Activated CD4-positive, CD25-positive, alpha-beta regulatory T cell (primary cell): Measurements from ENCODE around the gene HCFC1.
"Not testable (repeated sequence)": the region's sequence is repeated elsewhere in the genome, so short reads cannot be mapped to it uniquely, and the experiment has no call there.

Experiments
- DNase-seq, 4 experiments: peaks; one replicate each; lab custom pipeline; 2025; lab: John Stamatoyannopoulos, UW

HCFC1 gene

DNA sequence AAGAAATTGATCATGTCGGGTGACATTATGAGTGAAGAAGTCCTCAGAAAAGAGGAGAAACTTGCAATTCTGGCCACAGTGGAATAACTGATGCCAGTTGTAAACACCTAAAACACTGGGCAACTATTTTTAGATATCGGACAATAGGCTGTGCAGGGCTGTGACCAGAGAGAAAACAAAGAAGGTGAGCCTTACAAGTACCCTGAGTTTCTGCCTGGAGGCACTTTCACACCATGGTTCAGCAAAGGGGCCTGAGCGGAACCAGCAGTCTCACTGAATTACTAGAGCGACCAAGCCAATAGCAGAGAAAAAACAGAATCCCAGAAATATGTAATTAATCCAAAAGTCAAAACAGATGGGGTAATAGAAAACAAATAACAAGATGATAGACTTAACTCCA is 36.9 kb upstream of the HCFC1 start:
- DNase-seq: no peak

DNA sequence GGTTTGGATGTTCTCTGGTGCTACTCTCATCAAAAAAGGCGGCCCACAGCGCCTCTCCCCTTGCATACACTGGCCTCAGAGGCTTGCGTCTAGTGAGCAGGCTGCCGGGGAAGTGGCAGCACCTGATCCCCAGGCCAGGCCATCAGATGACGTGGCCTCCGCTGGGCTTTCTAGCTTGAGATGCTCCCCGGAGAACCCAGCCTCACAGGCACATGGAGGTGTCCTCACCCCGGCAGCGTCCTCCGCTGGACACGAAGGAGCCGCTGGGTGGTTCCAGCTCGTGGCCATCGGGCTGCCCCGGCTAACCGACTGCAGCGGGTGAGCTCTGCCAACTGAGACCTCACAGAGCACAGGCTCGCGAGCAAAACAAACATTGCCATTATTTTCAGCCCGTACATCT is 35.3 kb upstream of the HCFC1 start:
- DNase-seq: no peak

GRCh38 chrX:154004315-154004714 is 32.7 kb upstream of the HCFC1 start:
- no peak for DNase-seq

- DNase-seq: no peak
Observed at GRCh38 chrX:154002215-154002719, 30.6 kb upstream of the HCFC1 start.

GRCh38 chrX:154000051-154000450 is 28.4 kb upstream of the HCFC1 start:
- no peak for DNase-seq

GRCh38 chrX:153999359-154000037 is 27.9 kb upstream of the HCFC1 start:
- no peak for DNase-seq

GRCh38 chrX:153995504-153995903 is 23.9 kb upstream of the HCFC1 start:
- DNase-seq: no peak

DNA sequence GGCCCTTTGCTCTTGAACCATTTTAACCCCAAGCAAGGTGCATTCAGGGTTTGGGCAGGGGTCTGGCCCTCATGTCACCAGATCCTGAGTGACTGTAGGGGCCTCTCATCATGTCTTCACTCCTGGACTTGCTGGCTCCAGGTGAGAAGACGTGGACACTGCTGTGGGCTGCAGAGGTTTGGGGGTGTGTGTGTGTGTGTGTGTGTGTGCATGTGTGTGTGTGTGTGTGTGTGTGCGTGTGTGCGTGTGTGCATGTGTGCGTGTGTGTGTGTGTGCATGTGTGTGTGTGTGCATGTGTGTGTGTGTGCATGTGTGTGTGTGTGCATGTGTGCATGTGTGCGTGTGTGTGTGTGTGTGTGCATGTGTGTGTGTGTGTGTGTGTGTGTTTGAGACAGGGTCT is 22.8 kb upstream of the HCFC1 start:
- DNase-seq: not testable (repeated sequence)

- DNase-seq: no peak
Observed at GRCh38 chrX:153993978-153994377, 22.4 kb upstream of the HCFC1 start.

- DNase-seq: no peak
Observed at GRCh38 chrX:153993079-153993478, 21.5 kb upstream of the HCFC1 start.

DNA sequence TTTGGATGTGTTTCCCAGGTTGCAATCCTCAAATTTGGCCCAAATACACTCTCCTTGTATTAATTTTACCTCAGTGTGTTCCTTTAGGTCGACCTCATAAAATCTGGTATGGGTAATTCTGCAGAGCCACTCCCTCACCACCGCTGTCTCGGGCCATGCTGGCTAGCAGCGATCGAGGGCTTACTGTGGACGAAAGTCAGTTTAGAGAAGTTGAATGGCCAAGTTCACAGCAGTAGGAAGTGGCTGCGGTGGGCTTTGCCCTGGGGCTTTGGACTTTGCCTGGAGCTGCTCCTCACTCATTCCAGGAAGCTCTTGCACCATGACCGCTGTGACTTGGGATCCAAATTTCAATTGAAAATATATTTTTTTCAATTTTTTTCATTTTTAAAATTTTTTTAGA is 20.6 kb upstream of the HCFC1 start:
- DNase-seq: no peak

DNA sequence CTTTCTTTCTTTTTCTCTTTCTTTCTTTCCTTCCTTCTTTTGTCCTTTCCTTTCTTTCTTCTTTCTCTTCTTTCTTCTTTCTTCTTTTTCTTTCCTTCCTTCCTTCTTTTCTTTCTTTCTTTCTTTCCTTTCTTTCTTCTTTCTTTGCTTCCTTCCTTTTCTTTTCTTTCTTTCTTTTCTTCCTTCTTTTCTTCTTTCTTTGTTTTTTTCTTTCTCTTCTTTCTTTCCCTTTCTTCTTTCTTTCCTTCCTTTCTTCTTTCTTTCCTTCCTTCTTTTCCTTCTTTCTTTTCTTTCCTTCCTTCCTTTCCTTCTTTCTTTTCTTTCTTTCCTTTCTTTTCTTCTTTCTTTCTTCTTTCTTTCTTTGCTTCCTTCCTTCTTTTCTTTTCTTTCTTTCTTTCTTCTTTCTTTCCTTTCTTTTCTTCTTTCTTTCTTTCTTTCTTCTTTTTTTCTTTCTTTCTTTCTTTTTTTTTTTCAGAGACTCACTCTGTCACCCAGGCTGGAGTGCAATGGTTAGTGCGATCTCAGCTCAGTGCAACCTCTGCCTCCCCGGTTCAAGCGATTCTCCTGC is 19.5 kb upstream of the HCFC1 start:
- no peak for DNase-seq

DNA sequence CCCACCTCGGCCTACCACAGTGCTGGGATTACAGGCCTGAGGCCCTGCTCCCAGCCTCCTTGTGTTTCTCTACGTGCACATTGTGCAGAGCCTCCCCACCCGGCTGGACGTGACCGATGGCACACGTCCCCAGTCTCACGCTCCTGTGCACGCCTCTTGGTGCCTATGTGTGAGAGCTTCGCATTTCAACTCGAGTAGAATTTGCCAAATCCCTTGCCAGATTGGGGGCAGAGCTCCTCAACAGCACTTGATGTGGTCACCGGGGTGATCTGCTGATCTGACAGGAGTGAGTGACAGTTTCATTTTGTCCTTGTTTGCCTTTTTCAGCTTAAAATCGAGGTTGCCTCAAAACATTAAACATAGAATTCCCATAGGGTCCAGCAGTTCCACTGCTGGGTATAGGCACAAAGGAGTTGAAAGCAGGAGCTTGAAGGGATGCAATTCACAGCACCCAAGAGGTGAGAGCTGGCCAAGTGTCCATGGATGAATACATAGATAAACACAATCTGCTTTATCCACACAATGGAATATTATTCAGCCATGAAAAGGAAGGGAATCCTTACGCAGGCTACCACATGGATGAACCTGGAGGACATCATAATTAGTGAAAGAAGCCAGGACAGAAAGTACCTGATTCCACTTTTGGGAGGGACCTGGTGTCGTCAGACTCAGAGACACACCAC is 18.5 kb upstream of the HCFC1 start:
- DNase-seq: no peak

DNA sequence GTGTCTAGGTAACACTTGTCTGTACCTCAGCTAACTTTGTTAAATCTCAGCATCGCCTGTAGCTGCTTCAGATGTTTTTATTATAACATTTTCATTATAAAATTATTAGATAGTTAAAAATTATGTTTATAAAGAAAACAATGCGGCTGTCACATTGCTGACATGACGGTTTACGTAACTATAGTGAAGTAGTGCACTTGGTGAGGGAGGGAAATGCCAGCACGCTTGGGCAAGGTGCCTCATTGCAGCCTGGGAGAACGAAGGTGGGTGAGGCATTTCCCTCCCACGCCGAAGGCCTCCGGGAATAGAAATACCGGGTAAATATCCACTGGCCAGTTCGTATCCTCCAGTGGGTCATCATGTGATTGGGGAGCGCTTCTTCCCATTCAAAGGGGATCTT is 16.9 kb upstream of the HCFC1 start:
- no peak for DNase-seq

- no peak for DNase-seq
Observed at GRCh38 chrX:153984351-153985178, 12.9 kb upstream of the HCFC1 start.

DNA sequence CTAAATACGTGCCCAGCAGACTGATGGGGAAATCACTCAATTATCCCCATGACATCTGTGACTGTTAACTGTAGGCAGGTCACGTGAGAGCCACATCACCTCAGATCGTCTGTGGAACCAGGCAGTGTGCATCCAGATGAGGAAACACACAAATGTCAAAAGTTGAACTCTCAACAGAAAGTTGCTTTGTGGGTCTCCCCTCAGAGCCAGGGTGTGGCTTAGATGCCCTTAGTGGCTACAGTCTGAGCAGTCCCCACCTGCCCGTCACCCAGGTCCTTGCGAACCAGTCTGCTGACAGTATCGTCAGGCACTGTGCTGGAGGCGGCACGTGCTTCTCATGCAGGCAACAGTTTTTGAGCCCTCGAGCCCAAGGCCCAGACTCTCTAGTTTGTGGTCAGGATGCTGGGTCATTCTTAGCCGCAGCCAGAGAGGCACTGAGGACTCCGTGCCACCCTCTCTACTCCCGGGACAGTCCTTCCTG is 11.7 kb upstream of the HCFC1 start:
- DNase-seq: no peak

- DNase-seq: no peak
Observed at GRCh38 chrX:153981771-153982533, 10.3 kb upstream of the HCFC1 start.

- DNase-seq: no peak
Observed at GRCh38 chrX:153981231-153981630, 9.6 kb upstream of the HCFC1 start.

GRCh38 chrX:153980394-153980793 is 8.8 kb upstream of the HCFC1 start:
- DNase-seq: not testable (repeated sequence)

DNA sequence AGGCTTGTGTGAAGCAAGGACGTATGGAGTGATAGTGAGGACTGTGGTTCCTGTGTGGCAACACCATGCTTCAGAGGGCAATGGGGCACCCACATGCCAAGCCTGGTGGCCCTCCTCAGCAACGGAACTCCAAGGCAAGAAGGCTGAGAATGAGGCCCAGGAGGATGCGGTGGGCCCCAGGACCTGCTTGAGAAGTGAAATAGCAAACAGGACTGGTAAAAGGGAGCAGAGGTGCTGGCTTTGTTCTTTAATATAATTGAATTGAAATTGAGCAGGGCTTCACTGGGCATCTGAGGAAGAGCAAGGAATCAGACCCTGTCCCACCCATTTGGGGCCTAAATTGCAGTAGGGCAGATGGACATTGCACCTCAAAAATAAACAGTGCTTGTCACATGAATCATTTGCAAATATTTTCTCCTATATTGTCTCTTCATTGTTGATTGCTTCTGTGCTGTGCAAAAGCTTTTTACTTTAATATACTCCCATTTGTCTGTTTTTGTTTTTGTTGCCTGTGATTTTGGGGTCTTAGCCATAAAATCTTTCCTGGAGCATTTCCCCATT is 3.2 kb upstream of the HCFC1 start:
- DNase-seq: no peak
